HUES6 (cell line): Measurements from ENCODE around the gene IRF2.
"Not testable (repeated sequence)": the region's sequence is repeated elsewhere in the genome, so short reads cannot be mapped to it uniquely, and the experiment has no call there.

Experiments
- H3K27ac ChIP-seq: 2 replicates; pipeline ENCODE4 v1.7.0; 2013; ENCODE audit warnings: low read depth, mild to moderate bottlenecking, low read length, inconsistent platforms
- H3K27me3 ChIP-seq: 2 replicates; pipeline ENCODE4 v1.6.1; 2013; ENCODE audit warnings: low read length; ENCODE audit not compliant: control insufficient read depth, insufficient read depth
- H3K36me3 ChIP-seq: 2 replicates; pipeline ENCODE4 v1.6.1; 2013; ENCODE audit warnings: low read length; ENCODE audit not compliant: control insufficient read depth, insufficient read depth
- H3K4me1 ChIP-seq: 2 replicates; pipeline ENCODE4 v1.6.1; 2013; ENCODE audit warnings: low read length; ENCODE audit not compliant: control insufficient read depth, insufficient read depth
- H3K4me3 ChIP-seq: 2 replicates; pipeline ENCODE4 v1.5.1; 2013; ENCODE audit warnings: low read depth, low read length
- H3K9ac ChIP-seq: one replicate; pipeline ENCODE4 v1.6.1; 2013; ENCODE audit warnings: mild to moderate bottlenecking, low read length
- H3K9me3 ChIP-seq: 2 replicates; pipeline ENCODE4 v1.6.1; 2013; ENCODE audit warnings: low read depth, low read length; ENCODE audit not compliant: control insufficient read depth, insufficient read depth

IRF2 gene

DNA sequence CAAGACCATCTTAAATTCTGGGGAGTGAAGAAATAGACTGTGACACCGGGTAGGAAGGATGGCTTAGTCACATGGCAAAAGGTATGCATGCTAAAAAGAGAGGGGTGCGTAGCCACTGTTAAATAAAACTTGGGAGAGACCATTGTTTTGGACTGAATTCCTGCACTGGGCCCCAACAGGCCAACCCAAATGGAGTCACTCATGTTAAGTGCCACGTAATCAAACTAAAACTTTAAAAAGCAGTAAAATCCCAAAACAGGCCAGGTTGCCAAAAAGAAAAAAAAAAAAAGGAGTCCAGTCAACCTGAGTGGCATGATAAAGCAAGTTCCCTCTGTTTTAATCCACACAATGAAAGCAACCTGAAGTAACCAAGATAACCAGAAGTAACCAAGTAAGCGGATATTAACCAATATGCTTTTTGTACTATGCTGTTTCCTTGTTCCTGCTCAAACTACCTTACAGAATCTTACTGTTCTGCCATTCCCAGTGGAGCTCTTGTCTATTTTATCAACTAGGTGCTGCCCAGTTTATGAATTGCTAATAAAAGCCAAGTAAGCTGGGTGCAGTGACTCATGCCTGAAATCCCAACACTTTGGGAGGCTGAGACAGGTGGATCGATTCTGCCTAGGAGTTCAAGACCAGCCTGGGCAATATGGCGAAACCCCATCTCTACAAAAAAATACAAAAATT is 132.0 kb downstream of the IRF2 start:
- H3K9me3 ChIP-seq: 0 out of 2 replicates have a peak, but pooled peaks cover 3% of the 10 kb centered on the region
- H3K27me3 ChIP-seq: no peaks in the 10 kb centered on the region
- H3K4me3 ChIP-seq: no peak overlapping the region
- H3K4me1 ChIP-seq: peaks cover 9% of the 10 kb centered on the region
- no peak overlapping the region for H3K9ac ChIP-seq
- H3K36me3 ChIP-seq: no peaks in the 10 kb centered on the region
- no peak overlapping the region for H3K27ac ChIP-seq

DNA sequence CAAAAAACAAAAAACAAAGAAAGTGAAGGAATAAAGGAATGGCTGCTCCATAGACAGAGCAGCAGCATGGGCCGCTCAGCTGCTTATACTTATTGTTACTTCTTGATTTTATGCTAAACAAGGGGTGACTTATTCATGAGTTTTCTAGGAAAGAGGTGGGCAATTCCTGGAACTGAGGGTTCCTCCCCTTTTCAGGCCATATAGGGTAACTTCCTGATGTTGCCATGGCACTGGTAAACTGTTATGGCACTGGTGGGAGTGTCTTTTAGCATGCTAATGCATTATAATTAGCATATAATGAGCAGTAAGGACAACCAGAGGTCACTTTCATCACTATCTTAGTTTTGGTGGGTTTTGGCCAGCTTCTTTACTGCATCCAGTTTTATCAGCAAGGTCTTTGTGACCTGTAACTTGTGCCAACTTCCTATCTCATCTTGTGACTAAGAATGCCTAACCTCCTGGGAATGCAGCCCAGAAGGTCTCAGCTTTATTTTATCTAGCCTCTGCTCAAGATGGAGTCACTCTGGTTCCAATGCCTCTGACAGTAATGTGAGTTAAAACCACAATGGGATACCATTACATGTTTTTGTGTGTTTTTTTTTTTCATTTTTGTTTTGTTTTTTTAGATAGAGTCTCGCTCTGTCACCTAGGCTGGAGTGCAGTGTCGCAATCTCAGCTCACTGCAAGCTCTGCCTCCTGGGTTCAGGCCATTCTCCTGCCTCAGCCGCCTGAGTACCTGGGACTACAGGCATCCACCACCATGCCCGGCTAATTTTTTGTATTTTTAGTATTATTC is 134.8 kb downstream of the IRF2 start:
- not testable (repeated sequence) for H3K36me3 ChIP-seq, H3K4me3 ChIP-seq, H3K9ac ChIP-seq, H3K9me3 ChIP-seq, H3K4me1 ChIP-seq, H3K27me3 ChIP-seq, H3K27ac ChIP-seq

DNA sequence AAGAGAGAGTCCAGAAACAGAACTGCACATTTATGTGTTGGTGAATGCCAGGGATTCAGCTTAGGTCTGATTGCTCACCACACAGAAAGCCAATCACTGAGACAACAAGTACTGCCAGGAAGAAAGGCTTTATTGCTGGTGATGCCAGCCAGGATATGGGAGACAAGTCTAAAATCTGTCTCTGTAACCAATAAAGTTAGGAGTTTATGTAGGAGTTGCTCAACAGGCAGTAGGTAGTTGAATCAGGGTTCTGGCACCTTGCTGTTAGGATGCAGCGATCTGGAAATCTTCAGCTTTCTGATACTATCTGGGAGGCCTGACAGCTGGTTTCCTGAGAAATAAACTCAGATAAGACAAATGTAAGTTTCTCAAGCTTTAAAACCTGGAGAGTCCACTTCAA is 136.4 kb downstream of the IRF2 start:
- H3K27ac ChIP-seq: no peak overlapping the region
- no peaks in the 10 kb centered on the region for H3K27me3 ChIP-seq
- H3K9me3 ChIP-seq: 0 out of 2 replicates have a peak, but pooled peaks cover 3% of the 10 kb centered on the region
- H3K36me3 ChIP-seq: no peaks in the 10 kb centered on the region
- no peaks in the 10 kb centered on the region for H3K4me1 ChIP-seq
- H3K9ac ChIP-seq: no peak overlapping the region
- H3K4me3 ChIP-seq: no peak overlapping the region
